ENCODE results near the gene UMAD1.
A peak's percentile ranks its signal among the peaks of the same experiment; 100 is the strongest.

UMAD1 gene

DNA sequence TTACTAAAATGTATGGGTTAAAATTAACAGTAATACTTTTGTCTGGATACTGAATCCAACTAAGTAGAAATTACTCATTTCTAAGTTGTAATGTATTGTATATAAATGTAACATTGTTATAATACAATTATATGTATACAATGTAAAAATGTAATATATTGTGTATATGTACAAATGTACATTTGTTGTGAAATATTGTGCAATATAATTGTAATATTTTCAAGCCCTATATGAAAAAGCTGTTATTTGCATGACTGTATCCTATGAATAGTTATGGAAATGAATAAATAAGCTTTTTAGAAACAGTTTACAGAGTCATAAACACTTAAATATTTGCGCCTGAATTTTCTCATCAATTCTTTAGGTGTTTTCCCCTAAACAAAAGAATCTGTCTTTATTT lies 20.3 kb upstream of the UMAD1 start:
- DNase-seq, result no peak
- no peaks in the 10 kb centered on the region for H3K36me3 ChIP-seq (ENCODE audit: control insufficient read depth, insufficient read depth, low read length)
- no peak overlapping the region for H3K27ac ChIP-seq (ENCODE audit: insufficient read depth, low read length, poor library complexity, severe bottlenecking)
- H3K4me3 ChIP-seq (ENCODE audit: insufficient read depth, low read depth, low read length, poor library complexity, severe bottlenecking), result no peak overlapping the region
- H3K9me3 ChIP-seq (ENCODE audit: control insufficient read depth, low read length), result no peaks in the 10 kb centered on the region
- H3K4me1 ChIP-seq (ENCODE audit: control insufficient read depth, insufficient read depth, low read length, poor library complexity, severe bottlenecking), result no peaks in the 10 kb centered on the region
- no peaks in the 10 kb centered on the region for H3K27me3 ChIP-seq (replicated peaks; ENCODE audit: control insufficient read depth, insufficient read depth, low read length, poor library complexity, severe bottlenecking)

DNA sequence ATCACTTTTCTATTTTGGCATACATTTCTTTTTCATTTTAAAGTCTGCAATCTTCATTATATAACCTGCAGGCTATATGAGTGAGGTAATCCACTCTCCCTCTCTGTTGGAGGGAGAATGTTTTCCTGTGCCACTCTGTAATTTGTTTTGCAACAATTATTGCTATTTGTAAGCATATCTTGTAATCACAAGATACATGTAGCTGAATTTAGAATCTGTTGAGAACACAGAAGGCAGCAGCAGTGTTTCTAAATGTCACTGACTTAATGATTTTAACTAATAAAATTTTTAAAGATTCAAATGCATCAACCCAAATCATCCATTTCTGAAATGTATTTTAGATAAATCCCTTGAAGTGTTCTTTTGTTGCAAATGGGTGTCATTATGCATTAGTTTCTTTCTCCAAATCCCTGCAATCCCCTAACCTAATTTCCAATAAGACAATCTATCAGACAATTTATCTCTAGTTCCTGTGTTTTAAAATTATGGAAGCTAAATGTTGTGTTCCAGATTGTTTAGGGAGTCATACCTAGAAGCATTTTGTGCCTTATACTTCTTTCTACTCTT lies 19.8 kb upstream of the UMAD1 start:
- Histone ChIP-seq H3K9me3 (ENCODE audit: control insufficient read depth, low read length) (no peaks in the 10 kb centered on the region), H3K36me3 (ENCODE audit: control insufficient read depth, insufficient read depth, low read length) (no peaks in the 10 kb centered on the region), H3K27me3 (replicated peaks; ENCODE audit: control insufficient read depth, insufficient read depth, low read length, poor library complexity, severe bottlenecking) (no peaks in the 10 kb centered on the region), H3K4me1 (ENCODE audit: control insufficient read depth, insufficient read depth, low read length, poor library complexity, severe bottlenecking) (no peaks in the 10 kb centered on the region), H3K4me3 (ENCODE audit: insufficient read depth, low read depth, low read length, poor library complexity, severe bottlenecking) (no peak overlapping the region), H3K27ac (ENCODE audit: insufficient read depth, low read length, poor library complexity, severe bottlenecking) (no peak overlapping the region)
- no peak for DNase-seq

DNA sequence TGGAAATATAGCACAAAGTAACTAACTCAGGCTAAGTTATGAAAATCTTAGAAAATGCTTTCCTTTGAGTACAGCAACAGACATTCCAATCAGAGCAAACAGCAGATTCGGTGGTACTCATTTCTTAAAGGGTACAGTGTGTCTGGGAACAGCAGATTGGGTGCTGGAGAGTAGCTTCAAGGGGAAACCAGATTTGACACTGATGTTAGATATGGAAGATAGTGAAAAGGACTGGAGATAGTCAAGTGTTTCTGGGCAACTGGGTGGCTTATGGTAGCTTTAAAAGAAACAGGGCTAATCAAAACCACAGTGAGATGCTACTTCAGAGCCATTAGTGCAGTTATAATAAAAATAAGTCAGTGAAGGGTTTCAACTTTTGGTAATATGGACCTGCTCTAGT lies 12.1 kb upstream of the UMAD1 start:
- Histone ChIP-seq H3K4me1 (ENCODE audit: control insufficient read depth, insufficient read depth, low read length, poor library complexity, severe bottlenecking) (no peaks in the 10 kb centered on the region), H3K27ac (ENCODE audit: insufficient read depth, low read length, poor library complexity, severe bottlenecking) (no peak overlapping the region), H3K27me3 (replicated peaks; ENCODE audit: control insufficient read depth, insufficient read depth, low read length, poor library complexity, severe bottlenecking) (no peaks in the 10 kb centered on the region), H3K4me3 (ENCODE audit: insufficient read depth, low read depth, low read length, poor library complexity, severe bottlenecking) (no peak overlapping the region), H3K36me3 (ENCODE audit: control insufficient read depth, insufficient read depth, low read length) (no peaks in the 10 kb centered on the region), H3K9me3 (ENCODE audit: control insufficient read depth, low read length) (no peaks in the 10 kb centered on the region)
- DNase-seq, result no peak

DNA sequence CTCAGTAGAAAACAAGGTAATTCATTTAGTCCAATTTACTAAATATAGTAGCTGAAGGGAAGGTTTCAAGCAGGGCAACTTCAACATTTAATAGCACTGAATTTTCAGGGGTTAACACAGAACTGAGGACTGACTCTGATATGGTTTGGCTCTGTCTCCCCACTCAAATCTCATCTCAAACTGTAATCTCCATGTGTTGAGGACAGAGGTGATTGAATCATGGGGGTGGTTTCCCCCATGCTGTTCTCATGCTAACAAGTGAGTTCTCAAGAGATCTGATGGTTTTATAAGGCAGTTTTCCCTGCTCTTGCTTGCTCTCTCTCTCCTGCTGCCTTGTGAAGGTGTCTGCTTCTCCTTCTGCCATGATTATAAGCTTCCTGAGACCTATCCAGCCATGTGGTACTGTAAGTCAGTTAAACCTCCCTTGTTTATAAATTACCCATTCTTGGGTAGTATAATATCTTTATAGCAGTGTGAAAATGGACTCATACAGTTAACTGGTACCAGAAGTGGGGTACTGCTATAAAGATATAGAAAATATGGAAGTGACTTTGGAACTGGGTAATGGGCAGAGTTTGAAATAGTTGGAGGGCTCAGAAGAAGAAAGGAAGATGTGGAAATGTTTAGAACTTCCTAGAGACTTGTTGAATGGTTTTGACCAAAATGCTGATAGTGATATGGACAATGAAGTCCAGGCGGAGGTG lies 9.8 kb upstream of the UMAD1 start:
- peaks cover 5% of the 10 kb centered on the region for H3K36me3 ChIP-seq (ENCODE audit: control insufficient read depth, insufficient read depth, low read length)
- no peak for DNase-seq
- H3K27me3 ChIP-seq (replicated peaks; ENCODE audit: control insufficient read depth, insufficient read depth, low read length, poor library complexity, severe bottlenecking), result no peaks in the 10 kb centered on the region
- H3K9me3 ChIP-seq (ENCODE audit: control insufficient read depth, low read length), result no peaks in the 10 kb centered on the region
- no peak overlapping the region for H3K27ac ChIP-seq (ENCODE audit: insufficient read depth, low read length, poor library complexity, severe bottlenecking)
- H3K4me3 ChIP-seq (ENCODE audit: insufficient read depth, low read depth, low read length, poor library complexity, severe bottlenecking), result no peak overlapping the region
- H3K4me1 ChIP-seq (ENCODE audit: control insufficient read depth, insufficient read depth, low read length, poor library complexity, severe bottlenecking), result no peaks in the 10 kb centered on the region

DNA sequence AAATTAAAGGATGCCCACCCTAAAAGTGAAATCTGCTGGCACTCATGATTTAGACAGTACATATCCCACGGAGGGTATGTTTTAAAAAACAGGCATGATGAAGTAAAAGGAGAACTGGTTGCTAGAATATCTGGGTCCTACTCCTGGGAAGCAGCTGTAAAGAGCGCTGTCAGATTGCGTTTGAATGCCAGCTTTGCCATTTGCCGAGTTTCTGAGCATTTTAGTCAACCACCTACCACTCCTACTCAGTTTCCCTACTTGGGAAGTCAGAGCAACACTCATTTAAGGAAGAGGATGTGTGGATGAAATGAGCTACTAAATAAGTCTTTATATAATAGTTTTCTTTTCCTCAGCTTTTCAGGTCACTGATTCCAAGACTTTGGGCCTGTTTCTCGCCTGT lies 1.1 kb upstream of the UMAD1 start:
- peaks cover 5% of the 10 kb centered on the region for H3K36me3 ChIP-seq (ENCODE audit: control insufficient read depth, insufficient read depth, low read length)
- H3K4me3 ChIP-seq (ENCODE audit: insufficient read depth, low read depth, low read length, poor library complexity, severe bottlenecking), result peak overlapping the region; percentile 86
- DNase-seq, result no peak

DNA sequence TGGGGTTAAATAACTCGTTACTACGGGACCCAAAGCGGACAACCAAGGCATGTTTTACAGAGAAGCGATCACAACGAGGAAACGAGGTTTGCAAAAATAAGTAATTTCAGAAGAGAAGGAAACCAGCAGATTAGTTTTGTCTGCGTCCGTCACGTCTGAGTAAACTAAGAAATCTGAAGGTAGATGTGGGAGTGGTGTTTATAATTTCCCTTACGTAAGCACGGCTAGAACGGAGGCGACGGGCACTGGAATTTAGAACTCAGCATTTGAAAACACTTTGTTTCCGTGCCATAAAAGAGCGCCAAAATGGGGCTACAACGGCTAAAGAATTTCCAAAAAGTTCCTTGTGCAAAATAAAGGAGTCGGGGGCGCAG lies 718 bp upstream of the UMAD1 start:
- peak in 2 of 3 donors; percentile 23 to 42 for DNase-seq
- H3K27ac ChIP-seq (ENCODE audit: insufficient read depth, low read length, poor library complexity, severe bottlenecking), result peak overlapping the region; percentile 94
- no peaks in the 10 kb centered on the region for H3K27me3 ChIP-seq (replicated peaks; ENCODE audit: control insufficient read depth, insufficient read depth, low read length, poor library complexity, severe bottlenecking)
- peaks cover 5% of the 10 kb centered on the region for H3K36me3 ChIP-seq (ENCODE audit: control insufficient read depth, insufficient read depth, low read length)
- no peaks in the 10 kb centered on the region for H3K9me3 ChIP-seq (ENCODE audit: control insufficient read depth, low read length)
- peak overlapping the region; percentile 86 for H3K4me3 ChIP-seq (ENCODE audit: insufficient read depth, low read depth, low read length, poor library complexity, severe bottlenecking)
- peaks cover 8% of the 10 kb centered on the region for H3K4me1 ChIP-seq (ENCODE audit: control insufficient read depth, insufficient read depth, low read length, poor library complexity, severe bottlenecking)

More for the DNA sequence above, 1.1 kb upstream of the UMAD1 start:
- H3K27ac ChIP-seq (ENCODE audit: insufficient read depth, low read length, poor library complexity, severe bottlenecking), result peak overlapping the region; percentile 94
- no peaks in the 10 kb centered on the region for H3K9me3 ChIP-seq (ENCODE audit: control insufficient read depth, low read length)
- no peaks in the 10 kb centered on the region for H3K27me3 ChIP-seq (replicated peaks; ENCODE audit: control insufficient read depth, insufficient read depth, low read length, poor library complexity, severe bottlenecking)
- H3K4me1 ChIP-seq (ENCODE audit: control insufficient read depth, insufficient read depth, low read length, poor library complexity, severe bottlenecking), result peaks cover 8% of the 10 kb centered on the region

DNA sequence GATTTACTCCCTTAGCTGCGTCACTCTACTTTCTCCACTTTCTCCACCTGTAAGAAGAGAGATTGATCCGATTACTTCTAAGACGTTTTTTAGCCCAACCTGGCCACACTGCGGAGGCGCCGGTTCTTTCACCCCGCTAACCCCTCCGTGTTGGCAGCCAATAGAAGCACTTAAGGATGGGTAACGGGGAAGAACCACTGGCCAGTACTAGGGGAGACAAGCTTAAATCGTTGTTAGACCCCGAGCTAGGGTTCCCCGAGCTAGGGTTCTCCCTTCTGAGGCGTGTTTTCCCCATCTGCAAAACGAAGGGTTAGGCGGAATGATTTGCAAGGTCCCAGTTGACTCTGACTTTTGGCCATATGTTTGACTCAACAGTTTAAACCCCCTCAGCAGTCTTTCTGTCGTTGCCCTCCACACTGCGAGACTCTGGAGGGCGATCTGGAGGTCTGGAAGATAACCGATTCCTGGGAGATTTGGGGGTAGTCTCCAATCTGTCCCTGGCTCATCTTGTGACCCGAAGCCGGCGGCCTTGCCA lies 644 bp downstream of the UMAD1 start:
- Histone ChIP-seq H3K27me3 (replicated peaks; ENCODE audit: control insufficient read depth, insufficient read depth, low read length, poor library complexity, severe bottlenecking) (no peaks in the 10 kb centered on the region), H3K9me3 (ENCODE audit: control insufficient read depth, low read length) (no peaks in the 10 kb centered on the region), H3K4me1 (ENCODE audit: control insufficient read depth, insufficient read depth, low read length, poor library complexity, severe bottlenecking) (peaks cover 8% of the 10 kb centered on the region), H3K36me3 (ENCODE audit: control insufficient read depth, insufficient read depth, low read length) (no peaks in the 10 kb centered on the region), H3K4me3 (ENCODE audit: insufficient read depth, low read depth, low read length, poor library complexity, severe bottlenecking) (peak overlapping the region; percentile 83), H3K27ac (ENCODE audit: insufficient read depth, low read length, poor library complexity, severe bottlenecking) (peak overlapping the region; percentile 94)
- DNase-seq, result no peak

DNA sequence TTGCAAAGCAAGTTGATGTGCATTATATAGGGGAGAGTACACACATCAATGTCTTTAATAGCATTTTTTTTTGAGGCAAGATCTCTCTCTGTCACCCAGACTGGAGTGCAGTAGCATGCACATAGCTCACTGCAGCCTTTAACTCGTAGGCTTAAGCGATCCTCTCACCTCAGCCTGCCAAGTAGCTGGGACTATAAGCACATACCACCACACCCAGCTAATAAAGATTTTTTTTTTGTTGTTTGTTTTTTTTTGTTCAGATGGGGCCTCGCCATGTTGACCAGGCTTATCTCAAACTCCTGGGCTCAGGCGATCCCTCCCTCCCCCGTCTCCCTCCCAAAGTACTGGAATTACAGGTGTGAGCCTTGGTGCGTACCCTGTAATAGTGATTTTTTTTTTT lies 1.5 kb downstream of the UMAD1 start:
- H3K9me3 ChIP-seq (ENCODE audit: control insufficient read depth, low read length), result no peaks in the 10 kb centered on the region
- no peak overlapping the region for H3K27ac ChIP-seq (ENCODE audit: insufficient read depth, low read length, poor library complexity, severe bottlenecking)
- no peaks in the 10 kb centered on the region for H3K36me3 ChIP-seq (ENCODE audit: control insufficient read depth, insufficient read depth, low read length)
- H3K4me1 ChIP-seq (ENCODE audit: control insufficient read depth, insufficient read depth, low read length, poor library complexity, severe bottlenecking), result peaks cover 8% of the 10 kb centered on the region
- no peak for DNase-seq
- H3K27me3 ChIP-seq (replicated peaks; ENCODE audit: control insufficient read depth, insufficient read depth, low read length, poor library complexity, severe bottlenecking), result no peaks in the 10 kb centered on the region
- no peak overlapping the region for H3K4me3 ChIP-seq (ENCODE audit: insufficient read depth, low read depth, low read length, poor library complexity, severe bottlenecking)

DNA sequence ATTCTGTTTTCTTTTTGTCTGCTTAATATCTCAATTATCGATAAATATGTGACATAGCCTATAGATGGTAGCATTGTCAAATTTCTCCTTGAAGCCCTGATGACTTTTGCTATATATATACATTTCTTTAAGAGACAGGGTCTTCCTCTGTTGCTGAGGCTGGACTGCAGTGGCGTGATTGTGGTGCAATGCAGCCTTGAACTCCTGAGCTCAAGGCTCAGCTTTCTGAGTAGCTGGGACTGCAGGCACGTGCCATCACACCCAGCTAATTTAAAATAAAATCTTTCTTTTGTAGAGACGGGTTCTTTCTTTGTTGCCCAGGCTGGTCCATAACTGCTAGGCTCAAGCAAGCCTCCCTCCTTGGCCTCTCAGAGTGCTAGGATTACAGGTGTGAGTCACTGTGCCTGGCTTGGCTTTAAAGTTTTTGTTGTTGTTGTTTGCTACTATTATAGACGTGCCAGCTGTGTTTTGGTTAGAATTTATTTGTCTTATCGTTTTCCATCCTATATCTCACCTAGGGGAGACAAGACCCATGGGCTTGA lies 7.0 kb downstream of the UMAD1 start:
- no peak for DNase-seq
- Histone ChIP-seq H3K36me3 (ENCODE audit: control insufficient read depth, insufficient read depth, low read length) (no peaks in the 10 kb centered on the region), H3K9me3 (ENCODE audit: control insufficient read depth, low read length) (no peaks in the 10 kb centered on the region), H3K27ac (ENCODE audit: insufficient read depth, low read length, poor library complexity, severe bottlenecking) (no peak overlapping the region), H3K4me3 (ENCODE audit: insufficient read depth, low read depth, low read length, poor library complexity, severe bottlenecking) (no peak overlapping the region), H3K4me1 (ENCODE audit: control insufficient read depth, insufficient read depth, low read length, poor library complexity, severe bottlenecking) (no peaks in the 10 kb centered on the region), H3K27me3 (replicated peaks; ENCODE audit: control insufficient read depth, insufficient read depth, low read length, poor library complexity, severe bottlenecking) (no peaks in the 10 kb centered on the region)

DNA sequence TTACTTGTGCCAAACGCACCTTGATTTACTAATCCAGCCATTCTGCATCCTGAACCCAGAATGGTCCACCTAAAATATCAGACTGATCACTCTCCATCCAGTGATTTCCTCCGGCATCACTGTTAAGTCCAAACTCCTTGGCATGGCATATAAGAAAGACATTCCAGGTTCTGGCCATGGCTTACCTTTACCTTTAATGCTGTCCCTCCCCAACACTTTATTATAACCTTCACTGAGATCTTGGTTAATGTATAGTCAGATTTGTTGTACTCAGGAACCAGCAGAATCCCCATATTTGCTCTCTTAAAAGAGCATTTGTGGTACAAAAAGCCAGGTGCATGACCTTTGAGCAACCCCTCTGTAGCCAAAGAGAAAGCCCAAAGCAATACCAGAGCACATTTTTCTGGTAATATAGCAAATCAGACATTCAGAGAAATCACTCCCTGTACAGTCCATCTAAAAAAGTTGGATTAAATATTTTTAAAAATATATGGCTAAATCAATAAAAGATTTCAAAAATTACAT lies 10.2 kb downstream of the UMAD1 start:
- Histone ChIP-seq H3K36me3 (ENCODE audit: control insufficient read depth, insufficient read depth, low read length) (no peaks in the 10 kb centered on the region), H3K4me3 (ENCODE audit: insufficient read depth, low read depth, low read length, poor library complexity, severe bottlenecking) (no peak overlapping the region), H3K27me3 (replicated peaks; ENCODE audit: control insufficient read depth, insufficient read depth, low read length, poor library complexity, severe bottlenecking) (no peaks in the 10 kb centered on the region), H3K27ac (ENCODE audit: insufficient read depth, low read length, poor library complexity, severe bottlenecking) (no peak overlapping the region), H3K9me3 (ENCODE audit: control insufficient read depth, low read length) (no peaks in the 10 kb centered on the region), H3K4me1 (ENCODE audit: control insufficient read depth, insufficient read depth, low read length, poor library complexity, severe bottlenecking) (no peaks in the 10 kb centered on the region)
- no peak for DNase-seq

Measured in effector memory CD4-positive, alpha-beta T cell (primary cell).